WTC11 (cell line): ENCODE measurements around the gene ELK3. TPM values are rescaled to one million over a fixed set of nuclear protein-coding genes. Genes with fewer than 3 reads are reported as not detected.

Source experiments
- ATAC-seq: fragments of 200-7000 bp; cut with Tn5 transposase; 2 replicates; pipeline ENCODE4 v1.10.0; 2021; ENCODE audit warnings: mild to moderate bottlenecking, moderate library complexity
- CTCF ChIA-PET: fragments of 300-600 bp; sonication (Branson Sonifier 250); formaldehyde crosslinking; loops from one replicate; lab custom pipeline; 2021; ENCODE audit warnings: antibody characterized with exemption; lab: Charles Lee
- POLR2A ChIA-PET: fragments of 350-600 bp; sonication (Branson Sonifier 250); formaldehyde crosslinking; loops from one replicate; lab custom pipeline; 2021; ENCODE audit warnings: antibody characterized with exemption; lab: Charles Lee
- DNase-seq: peaks from one replicate; pipeline ENCODE4 v3.0.0; 2021; ENCODE audit warnings: low spot score
- H3K27ac Mint-ChIP-seq: 2 replicates; pipeline ENCODE4 v1.8.0; 2021; ENCODE audit warnings: mixed read lengths
- H3K27me3 Mint-ChIP-seq: 2 replicates; pipeline ENCODE4 v1.8.0; 2021; ENCODE audit warnings: low read depth, mild to moderate bottlenecking, moderate library complexity, mixed read lengths
- H3K36me3 Mint-ChIP-seq: 2 replicates; pipeline ENCODE4 v1.8.0; 2021; ENCODE audit warnings: mixed read lengths
- H3K4me1 Mint-ChIP-seq: 2 replicates; pipeline ENCODE4 v1.8.0; 2022; ENCODE audit warnings: mixed read lengths
- H3K4me3 Mint-ChIP-seq: 2 replicates; pipeline ENCODE4 v1.8.0; 2021; ENCODE audit warnings: mild to moderate bottlenecking, moderate library complexity, mixed read lengths
- H3K9me3 Mint-ChIP-seq: 2 replicates; pipeline ENCODE4 v1.8.0; 2021; ENCODE audit warnings: mixed read lengths
- CREM ChIP-seq: sonication (generic); formaldehyde crosslinking; IDR thresholded peaks from 2 replicates; pipeline ENCODE4 v1.8.1; 2022; ENCODE audit warnings: mild to moderate bottlenecking, missing genetic modification reagents, moderate library complexity
- E2F5 ChIP-seq: sonication (generic); formaldehyde crosslinking; IDR thresholded peaks from 2 replicates; pipeline ENCODE4 v1.8.1; 2022; ENCODE audit warnings: mild to moderate bottlenecking, moderate library complexity, missing genetic modification reagents
- ESRRA ChIP-seq: sonication (generic); formaldehyde crosslinking; IDR thresholded peaks from 2 replicates; pipeline ENCODE4 v1.8.1; 2022; ENCODE audit warnings: mild to moderate bottlenecking, missing genetic modification reagents, borderline replicate concordance
- GTF2I ChIP-seq: fragments of 250-450 bp; sonication (Bioruptor Pico); conservative IDR thresholded peaks from 2 replicates; pipeline ENCODE4 v1.4.0; 2021; ENCODE audit warnings: mild to moderate bottlenecking
- HMGXB4 ChIP-seq: sonication (generic); formaldehyde crosslinking; IDR thresholded peaks from 2 replicates; pipeline ENCODE4 v1.8.1; 2023; ENCODE audit warnings: mild to moderate bottlenecking, moderate library complexity, missing genetic modification reagents
- JAZF1 ChIP-seq: fragments of 250-450 bp; sonication (Bioruptor Pico); IDR thresholded peaks from 2 replicates; pipeline ENCODE4 v1.9.0; 2021; ENCODE audit warnings: moderate library complexity, mild to moderate bottlenecking, inconsistent platforms
- MAX ChIP-seq: sonication (generic); formaldehyde crosslinking; IDR thresholded peaks from 2 replicates; pipeline ENCODE4 v1.8.0; 2022; ENCODE audit warnings: mild to moderate bottlenecking, missing genetic modification reagents
- NR1H2 ChIP-seq: sonication (generic); formaldehyde crosslinking; IDR thresholded peaks from 2 replicates; pipeline ENCODE4 v1.9.0; 2021; ENCODE audit warnings: mild to moderate bottlenecking, moderate library complexity, missing genetic modification reagents
- NR2C2 ChIP-seq: sonication (generic); formaldehyde crosslinking; IDR thresholded peaks from 2 replicates; pipeline ENCODE4 v1.8.0; 2022; ENCODE audit warnings: mild to moderate bottlenecking, missing genetic modification reagents
- PREB ChIP-seq: sonication (generic); formaldehyde crosslinking; IDR thresholded peaks from 2 replicates; pipeline ENCODE4 v1.8.1; 2022; ENCODE audit warnings: mild to moderate bottlenecking, missing genetic modification reagents, moderate library complexity, borderline replicate concordance
- RORB ChIP-seq: fragments of 250-450 bp; sonication (Bioruptor Pico); IDR thresholded peaks from 2 replicates; pipeline ENCODE4 v1.9.0; 2021; ENCODE audit warnings: mild to moderate bottlenecking
- SOX15 ChIP-seq: fragments of 250-450 bp; sonication (Bioruptor Pico); IDR thresholded peaks from 2 replicates; pipeline ENCODE4 v1.9.0; 2021; ENCODE audit warnings: mild to moderate bottlenecking
- TCF7 ChIP-seq: sonication (generic); formaldehyde crosslinking; IDR thresholded peaks from 2 replicates; pipeline ENCODE4 v1.8.0; 2022; ENCODE audit warnings: mild to moderate bottlenecking, low read depth, missing genetic modification reagents, moderate library complexity
- TEAD1 ChIP-seq: sonication (generic); formaldehyde crosslinking; IDR thresholded peaks from 2 replicates; pipeline ENCODE4 v1.8.0; 2022; ENCODE audit warnings: mild to moderate bottlenecking, missing genetic modification reagents
- ZNF121 ChIP-seq: sonication (generic); formaldehyde crosslinking; IDR thresholded peaks from 2 replicates; pipeline ENCODE4 v1.8.0; 2023; ENCODE audit warnings: missing genetic modification reagents
- ZNF263 ChIP-seq: sonication (generic); formaldehyde crosslinking; IDR thresholded peaks from 2 replicates; pipeline ENCODE4 v1.8.1; 2022; ENCODE audit warnings: low read depth, mild to moderate bottlenecking, moderate library complexity, missing genetic modification reagents
- total RNA-seq: library from RNA; stranded (reverse); gene quantifications from 3 replicates; pipeline ENCODE4 v1.2.3, GENCODE V29; 2021
- TF ChIP-seq, protein P1 (sequence below): fragments of 250-450 bp; sonication (Bioruptor Pico); conservative IDR thresholded peaks from 2 replicates; pipeline ENCODE4 v1.9.0; 2021; ENCODE audit warnings: mild to moderate bottlenecking
- TF ChIP-seq, protein P2 (sequence below): fragments of 250-450 bp; sonication (Bioruptor Pico); IDR thresholded peaks from 2 replicates; pipeline ENCODE4 v1.8.0; 2021; ENCODE audit warnings: mild to moderate bottlenecking
- TF ChIP-seq, protein P3 (sequence below): fragments of 250-450 bp; sonication (Bioruptor Pico); IDR thresholded peaks from 2 replicates; pipeline ENCODE4 v1.9.0; 2021; ENCODE audit warnings: moderate library complexity, mild to moderate bottlenecking, inconsistent platforms, borderline replicate concordance
- TF ChIP-seq, protein P4 (sequence below): sonication (generic); formaldehyde crosslinking; conservative IDR thresholded peaks from 2 replicates; pipeline ENCODE4 v1.8.1; 2022; ENCODE audit warnings: mild to moderate bottlenecking, missing genetic modification reagents

The ELK3 gene
- total RNA-seq, 1 experiment from 2014 or later = 16.5 TPM

DNA sequence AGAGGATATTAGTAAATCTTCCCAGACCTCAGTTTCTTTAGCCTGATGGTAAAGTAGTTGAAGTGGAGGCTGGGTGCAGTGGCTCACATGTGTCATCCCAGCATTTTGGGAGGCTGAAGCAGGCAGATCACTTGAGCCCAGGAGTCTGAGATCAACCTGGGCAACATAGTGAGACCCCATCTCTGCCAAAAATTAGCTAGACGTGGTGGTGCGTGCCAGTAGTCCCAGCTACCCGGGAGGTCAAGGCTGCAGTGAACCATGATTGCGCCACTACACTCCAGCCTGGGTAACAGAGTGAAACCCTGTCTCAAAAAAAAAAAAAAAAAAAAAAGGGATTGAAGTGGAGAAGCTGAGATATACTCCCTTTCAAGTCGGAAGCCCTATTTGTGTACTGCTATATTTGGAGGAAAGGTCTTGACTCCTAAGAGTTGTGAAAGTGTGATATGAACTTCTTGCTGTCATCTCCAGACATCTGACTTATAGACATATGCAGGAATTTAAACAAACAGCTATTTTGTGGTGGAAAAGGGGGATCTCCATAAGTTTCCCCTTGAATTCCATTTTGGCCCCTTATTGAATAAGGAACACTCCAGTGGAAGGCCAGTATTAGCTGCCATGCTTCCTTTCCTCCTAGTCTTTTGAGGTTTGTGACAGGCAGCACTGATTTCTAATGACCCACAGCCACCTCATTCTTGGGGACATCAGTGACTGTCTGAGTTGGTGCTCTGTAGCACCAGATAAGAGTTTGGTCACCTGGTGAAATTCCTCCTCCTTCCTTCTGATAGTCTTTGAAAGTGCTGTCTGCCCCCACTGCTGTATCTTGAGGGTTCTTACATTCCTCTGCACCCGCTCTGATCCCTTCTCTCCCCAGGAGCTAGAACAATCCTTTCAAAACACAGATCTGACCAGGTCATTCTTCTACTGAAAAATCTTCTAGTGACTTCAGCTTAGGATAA is 7.4 kb downstream of the ELK3 start:
- ChIA-PET POLR2A (interaction anchor here (0.5 to 0.7 kb wide), 2 partner anchors 197 to 246 kb away, joined by 3 to 4 read pairs; no protein-coding TSS in a partner anchor), CTCF (interaction anchor here (0.6 to 1.4 kb wide), 3 partner anchors 14 to 135 kb away, joined by 3 to 5 read pairs (median 4); no protein-coding TSS in a partner anchor)
- Mint-ChIP-seq H3K9me3 (no peaks in the 10 kb centered on the region), H3K4me1 (peaks cover 19% of the 10 kb centered on the region), H3K27ac (no peak overlapping the region), H3K27me3 (no peaks in the 10 kb centered on the region; the same call in 1 of the 2 replicates), H3K36me3 (no peaks in the 10 kb centered on the region), H3K4me3 (no peak overlapping the region)
- DNase-seq = no peak
- TF ChIP-seq GTF2I (CRISPR knock-in tag) = no peak
- TF ChIP-seq RORB = no peak
- no peak for TF ChIP-seq JAZF1 (CRISPR knock-in tag)
- TF ChIP-seq ZNF121 = peak; percentile 53
- no peak for ATAC-seq

GRCh38 chr12:96204381-96204780 is 10.2 kb downstream of the ELK3 start:
- POLR2A ChIA-PET = no interaction called here
- Mint-ChIP-seq H3K27me3 (no peaks in the 10 kb centered on the region; the same call in 1 of the 2 replicates), H3K27ac (no peak overlapping the region), H3K4me3 (no peak overlapping the region), H3K9me3 (no peaks in the 10 kb centered on the region), H3K4me1 (peaks cover 24% of the 10 kb centered on the region), H3K36me3 (no peaks in the 10 kb centered on the region)
- CTCF ChIA-PET = interaction anchor here (1.4 kb wide), 1 partner anchor 11 kb away, joined by 4 read pairs; no protein-coding TSS in a partner anchor
- TF ChIP-seq TCF7 = no peak
- TF ChIP-seq, protein P1, sequence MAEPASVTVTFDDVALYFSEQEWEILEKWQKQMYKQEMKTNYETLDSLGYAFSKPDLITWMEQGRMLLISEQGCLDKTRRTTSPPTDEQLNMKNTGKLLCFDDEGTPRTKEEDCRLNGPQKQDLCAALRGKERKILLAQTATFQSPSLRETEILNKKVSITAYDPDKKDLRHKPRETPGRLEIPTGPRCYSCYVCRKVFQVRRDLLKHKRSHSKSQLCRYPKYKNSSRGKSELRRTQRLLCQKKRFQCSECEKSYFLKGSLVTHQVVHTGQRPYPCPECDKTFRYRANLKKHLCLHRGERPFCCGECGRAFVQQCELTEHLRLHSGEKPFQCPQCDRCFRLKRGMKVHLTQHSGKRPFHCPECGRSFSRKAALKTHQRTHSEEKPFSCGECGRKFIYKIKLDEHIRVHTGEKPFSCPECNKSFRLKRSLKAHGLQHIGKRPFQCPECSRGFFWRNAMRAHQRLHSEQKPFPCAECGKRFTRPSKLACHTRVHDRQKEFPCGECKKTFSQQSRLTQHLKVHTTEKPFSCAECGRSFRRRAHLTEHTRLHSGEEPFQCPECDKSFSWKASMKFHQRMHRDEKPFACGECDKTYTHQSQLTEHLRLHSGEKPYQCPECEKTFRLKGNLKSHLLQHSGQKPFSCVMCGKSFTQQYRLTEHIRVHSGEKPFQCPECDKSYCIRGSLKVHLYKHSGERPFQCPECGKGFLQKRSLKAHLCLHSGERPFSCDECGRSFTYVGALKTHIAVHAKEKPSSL (CRISPR knock-in tag) = no peak
- TF ChIP-seq CREM = no peak
- no peak for TF ChIP-seq ZNF263 (CRISPR knock-in tag)
- no peak for TF ChIP-seq ESRRA (CRISPR knock-in tag)
- TF ChIP-seq, protein P2, sequence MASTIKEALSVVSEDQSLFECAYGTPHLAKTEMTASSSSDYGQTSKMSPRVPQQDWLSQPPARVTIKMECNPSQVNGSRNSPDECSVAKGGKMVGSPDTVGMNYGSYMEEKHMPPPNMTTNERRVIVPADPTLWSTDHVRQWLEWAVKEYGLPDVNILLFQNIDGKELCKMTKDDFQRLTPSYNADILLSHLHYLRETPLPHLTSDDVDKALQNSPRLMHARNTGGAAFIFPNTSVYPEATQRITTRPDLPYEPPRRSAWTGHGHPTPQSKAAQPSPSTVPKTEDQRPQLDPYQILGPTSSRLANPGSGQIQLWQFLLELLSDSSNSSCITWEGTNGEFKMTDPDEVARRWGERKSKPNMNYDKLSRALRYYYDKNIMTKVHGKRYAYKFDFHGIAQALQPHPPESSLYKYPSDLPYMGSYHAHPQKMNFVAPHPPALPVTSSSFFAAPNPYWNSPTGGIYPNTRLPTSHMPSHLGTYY (CRISPR knock-in tag) = no peak
- no peak for TF ChIP-seq NR2C2 (CRISPR knock-in tag)
- TF ChIP-seq TEAD1 (CRISPR knock-in tag) = no peak
- TF ChIP-seq, protein P3, sequence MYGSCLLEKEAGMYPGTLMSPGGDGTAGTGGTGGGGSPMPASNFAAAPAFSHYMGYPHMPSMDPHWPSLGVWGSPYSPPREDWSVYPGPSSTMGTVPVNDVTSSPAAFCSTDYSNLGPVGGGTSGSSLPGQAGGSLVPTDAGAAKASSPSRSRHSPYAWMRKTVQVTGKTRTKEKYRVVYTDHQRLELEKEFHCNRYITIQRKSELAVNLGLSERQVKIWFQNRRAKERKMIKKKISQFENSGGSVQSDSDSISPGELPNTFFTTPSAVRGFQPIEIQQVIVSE (CRISPR knock-in tag) = no peak
- no peak for TF ChIP-seq PREB (CRISPR knock-in tag)
- no peak for TF ChIP-seq JAZF1 (CRISPR knock-in tag)
- TF ChIP-seq, protein P4, sequence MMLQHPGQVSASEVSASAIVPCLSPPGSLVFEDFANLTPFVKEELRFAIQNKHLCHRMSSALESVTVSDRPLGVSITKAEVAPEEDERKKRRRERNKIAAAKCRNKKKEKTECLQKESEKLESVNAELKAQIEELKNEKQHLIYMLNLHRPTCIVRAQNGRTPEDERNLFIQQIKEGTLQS (CRISPR knock-in tag) = no peak
- no peak for TF ChIP-seq MAX (CRISPR knock-in tag)
- no peak for TF ChIP-seq SOX15 (CRISPR knock-in tag)
- no peak for TF ChIP-seq NR1H2 (CRISPR knock-in tag)
- TF ChIP-seq HMGXB4 (CRISPR knock-in tag) = no peak
- TF ChIP-seq E2F5 (CRISPR knock-in tag) = no peak
- no peak for DNase-seq
- ATAC-seq = no peak
